Prostate gland (tissue), 2 donors: Measurements from ENCODE around the gene NCOR2. TPM values are rescaled to one million over a fixed set of nuclear protein-coding genes. Genes with fewer than 3 reads are reported as not detected.

Experiments
- DNase-seq: peaks from one replicate; pipeline ENCODE4 v3.0.0-alpha.2; 2019; ENCODE audit warnings: low spot score
- H3K27ac ChIP-seq, 2 donors: fragments of 200-600 bp; sonication (generic); 2 replicates each; pipeline ENCODE4 v1.5.1; 2017 to 2019
- H3K27me3 ChIP-seq: fragments of 200-600 bp; sonication (generic); replicated peaks from 2 replicates; pipeline ENCODE4 v1.5.1; 2019; ENCODE audit not compliant: insufficient read depth
- H3K36me3 ChIP-seq, 2 donors: fragments of 200-600 bp; sonication (generic); 1 replicate in 1 of 2; 2 replicates in 1 of 2; pipeline versions ENCODE4 v1.5.1 to v1.8.1; 2017 to 2019
- H3K4me1 ChIP-seq: fragments of 200-600 bp; sonication (generic); replicated peaks from 2 replicates; pipeline ENCODE4 v1.5.1; 2019
- H3K4me3 ChIP-seq, 2 donors: fragments of 200-600 bp; sonication (generic); 2 replicates each; pipeline ENCODE4 v1.5.1; 2017 to 2019
- H3K9me3 ChIP-seq: fragments of 200-600 bp; sonication (generic); 2 replicates; pipeline ENCODE4 v1.5.1; 2017
- POLR2A ChIP-seq: fragments of 450-650 bp; IDR thresholded peaks from one replicate; pipeline ENCODE4 v1.6.1; 2016; ENCODE audit warnings: antibody characterized with exemption, mild to moderate bottlenecking
- POLR2AphosphoS5 ChIP-seq: sonication (generic); formaldehyde crosslinking; IDR thresholded peaks from one replicate; pipeline ENCODE4 v1.6.1; 2017; ENCODE audit warnings: antibody characterized with exemption
- WGBS: methylation state at CpG from one replicate; pipeline ENCODE4 v1.1.5; 2018; 5-methylcytosine and 5-hydroxymethylcytosine counted together
- intact Hi-C: fragments of 100-400 bp; cut with DNase I; formaldehyde crosslinking; loops from one replicate; pipeline ENCODE4 v1.14.2; 2022
- total RNA-seq, 2 donors: library from RNA; depleted of rRNA; stranded (reverse); fragments of >200 nt; gene quantifications; one replicate each; pipeline ENCODE4 v1.1.0, GENCODE V29; 2016
- TF ChIP-seq, protein P1 (sequence below), 4 experiments: fragments of 200-600 bp in 2 of 4; fragments of 450-650 bp in 2 of 4; sonication (generic) in 2 of 4; IDR thresholded peaks; 1 replicate in 3 of 4; 2 replicates in 1 of 4; pipeline ENCODE4 v1.5.1; 2016 to 2019; ENCODE audit warnings: antibody characterized with exemption in 4 of 4, mild to moderate bottlenecking in 2 of 4, moderate library complexity in 2 of 4

The NCOR2 gene
- total RNA-seq, 2 donors from 2014 or later: 184 to 306 TPM

DNA sequence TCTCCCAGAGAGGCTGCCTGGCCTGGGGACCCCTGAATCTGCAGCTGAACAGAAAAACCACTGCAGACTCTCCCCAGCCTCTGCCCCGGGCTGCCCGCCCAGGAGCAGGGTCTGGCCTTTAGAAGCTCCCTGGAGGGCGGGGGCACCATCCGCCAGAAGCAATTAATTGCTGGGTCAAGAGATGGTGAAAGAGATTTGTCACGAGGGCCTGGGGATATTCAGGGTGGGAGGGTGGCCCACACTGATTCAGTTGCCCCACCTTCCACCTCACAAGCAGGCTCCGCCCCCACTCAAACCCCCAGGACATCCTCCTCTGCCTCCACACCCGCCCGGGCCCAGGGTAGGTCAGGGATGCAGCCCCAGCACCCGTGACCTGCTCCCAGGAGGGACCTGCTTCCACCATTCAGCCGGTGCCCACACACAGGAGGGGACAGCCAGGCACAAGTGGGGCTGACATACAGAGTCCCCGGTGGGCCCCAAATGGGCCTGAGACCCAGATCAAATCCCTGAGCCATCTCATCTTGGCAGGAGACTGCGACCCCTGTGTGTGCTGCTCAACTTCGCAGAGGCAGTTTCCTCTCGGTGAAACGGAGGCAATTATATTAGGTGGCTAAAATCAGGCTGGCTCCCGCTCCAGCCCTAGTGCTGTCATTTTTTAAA is 23.0 kb downstream of the NCOR2 start:
- Histone ChIP-seq H3K9me3 (no peaks in the 10 kb centered on the region), H3K4me3 (no peak overlapping the region), H3K27me3 (no peaks in the 10 kb centered on the region), H3K36me3 (no peaks in the 10 kb centered on the region), H3K27ac (peak overlapping the region in 1 of 2 donors; percentile 17), H3K4me1 (peaks cover 40% of the 10 kb centered on the region)
- TF ChIP-seq POLR2A (no peak), POLR2AphosphoS5 (no peak)
- TF ChIP-seq, protein P1, sequence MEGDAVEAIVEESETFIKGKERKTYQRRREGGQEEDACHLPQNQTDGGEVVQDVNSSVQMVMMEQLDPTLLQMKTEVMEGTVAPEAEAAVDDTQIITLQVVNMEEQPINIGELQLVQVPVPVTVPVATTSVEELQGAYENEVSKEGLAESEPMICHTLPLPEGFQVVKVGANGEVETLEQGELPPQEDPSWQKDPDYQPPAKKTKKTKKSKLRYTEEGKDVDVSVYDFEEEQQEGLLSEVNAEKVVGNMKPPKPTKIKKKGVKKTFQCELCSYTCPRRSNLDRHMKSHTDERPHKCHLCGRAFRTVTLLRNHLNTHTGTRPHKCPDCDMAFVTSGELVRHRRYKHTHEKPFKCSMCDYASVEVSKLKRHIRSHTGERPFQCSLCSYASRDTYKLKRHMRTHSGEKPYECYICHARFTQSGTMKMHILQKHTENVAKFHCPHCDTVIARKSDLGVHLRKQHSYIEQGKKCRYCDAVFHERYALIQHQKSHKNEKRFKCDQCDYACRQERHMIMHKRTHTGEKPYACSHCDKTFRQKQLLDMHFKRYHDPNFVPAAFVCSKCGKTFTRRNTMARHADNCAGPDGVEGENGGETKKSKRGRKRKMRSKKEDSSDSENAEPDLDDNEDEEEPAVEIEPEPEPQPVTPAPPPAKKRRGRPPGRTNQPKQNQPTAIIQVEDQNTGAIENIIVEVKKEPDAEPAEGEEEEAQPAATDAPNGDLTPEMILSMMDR (IDR thresholded peaks at IDR 0.05): no peak
- intact Hi-C loops: no loop called here
- no peak for DNase-seq
- 37% methylated on average over 16 of the region's 16 CpGs for WGBS

DNA sequence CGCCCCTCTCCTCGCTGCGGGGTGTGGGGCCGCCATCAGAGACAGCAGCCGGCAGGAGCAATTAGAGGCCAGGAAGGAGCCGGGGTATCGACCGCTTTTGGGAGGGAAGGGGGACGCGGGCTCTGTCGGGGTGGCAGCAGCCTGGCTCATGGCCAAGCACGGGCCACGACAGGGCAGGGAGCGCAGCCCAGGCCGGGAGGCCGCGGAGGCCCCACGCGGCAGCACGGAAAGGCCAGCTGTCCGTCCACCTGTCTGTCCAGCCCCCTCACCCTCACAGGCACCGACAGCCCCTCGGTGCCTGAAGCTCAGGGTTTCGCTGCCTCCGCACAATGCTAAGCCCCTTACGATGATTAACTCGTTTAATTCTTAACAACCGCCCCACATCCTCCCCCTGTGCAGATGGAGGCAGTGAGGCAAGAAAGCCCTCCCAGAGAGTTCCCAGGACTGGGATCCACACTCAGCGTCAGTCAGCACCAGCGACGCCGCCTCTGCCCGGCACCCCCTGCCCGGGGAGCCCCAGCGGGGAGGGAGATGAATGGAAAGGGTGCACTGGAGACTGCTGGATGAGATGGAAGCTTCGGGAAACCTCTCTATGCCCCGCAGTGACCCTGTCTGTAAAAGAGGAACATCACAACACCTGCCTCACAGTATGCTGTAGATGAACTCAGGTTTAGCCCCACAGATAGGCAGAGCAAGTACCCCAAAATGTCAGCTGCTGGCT is 23.7 kb downstream of the NCOR2 start:
- no peak overlapping the region for H3K4me3 ChIP-seq
- TF ChIP-seq POLR2A: no peak
- TF ChIP-seq POLR2AphosphoS5: no peak
- TF ChIP-seq, protein P1 (IDR thresholded peaks at IDR 0.05): no peak

DNA sequence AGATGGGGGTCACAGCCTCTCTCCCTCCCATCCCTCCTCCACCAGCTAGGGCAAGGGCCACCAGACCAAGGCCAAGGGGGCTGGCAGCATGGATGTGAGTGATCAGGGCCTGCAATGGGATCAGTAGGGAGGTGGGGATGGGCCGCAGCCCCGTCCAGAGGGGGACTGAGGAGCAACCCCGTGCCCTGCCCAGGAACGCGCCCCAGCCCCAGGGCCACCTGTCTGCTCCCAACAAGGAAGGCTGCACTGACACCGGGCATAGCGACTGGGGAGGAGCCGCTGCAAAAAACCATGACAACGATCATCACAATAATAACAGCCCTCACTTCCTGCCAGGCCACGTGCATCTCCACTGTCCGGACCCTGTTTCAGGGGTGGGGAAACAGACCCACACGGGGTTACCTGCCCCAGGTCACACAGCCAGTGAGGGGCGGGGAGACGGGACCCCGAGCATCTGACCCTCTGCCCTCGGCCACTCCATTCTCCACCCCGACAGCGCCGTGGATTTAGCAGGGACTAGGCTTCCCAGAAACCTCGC is 24.3 kb downstream of the NCOR2 start:
- DNase-seq: no peak
- 29% methylated on average over 20 of the region's 20 CpGs for WGBS

More for the DNA sequence above, 23.7 kb downstream of the NCOR2 start:
- Histone ChIP-seq H3K27me3 (no peaks in the 10 kb centered on the region), H3K9me3 (no peaks in the 10 kb centered on the region), H3K4me1 (peaks cover 43% of the 10 kb centered on the region), H3K27ac (peak overlapping the region in 1 of 2 donors; percentile 17), H3K36me3 (no peaks in the 10 kb centered on the region)
- DNase-seq: no peak
- 37% methylated on average over 31 of the region's 37 CpGs for WGBS
- intact Hi-C loops: no loop called here

DNA sequence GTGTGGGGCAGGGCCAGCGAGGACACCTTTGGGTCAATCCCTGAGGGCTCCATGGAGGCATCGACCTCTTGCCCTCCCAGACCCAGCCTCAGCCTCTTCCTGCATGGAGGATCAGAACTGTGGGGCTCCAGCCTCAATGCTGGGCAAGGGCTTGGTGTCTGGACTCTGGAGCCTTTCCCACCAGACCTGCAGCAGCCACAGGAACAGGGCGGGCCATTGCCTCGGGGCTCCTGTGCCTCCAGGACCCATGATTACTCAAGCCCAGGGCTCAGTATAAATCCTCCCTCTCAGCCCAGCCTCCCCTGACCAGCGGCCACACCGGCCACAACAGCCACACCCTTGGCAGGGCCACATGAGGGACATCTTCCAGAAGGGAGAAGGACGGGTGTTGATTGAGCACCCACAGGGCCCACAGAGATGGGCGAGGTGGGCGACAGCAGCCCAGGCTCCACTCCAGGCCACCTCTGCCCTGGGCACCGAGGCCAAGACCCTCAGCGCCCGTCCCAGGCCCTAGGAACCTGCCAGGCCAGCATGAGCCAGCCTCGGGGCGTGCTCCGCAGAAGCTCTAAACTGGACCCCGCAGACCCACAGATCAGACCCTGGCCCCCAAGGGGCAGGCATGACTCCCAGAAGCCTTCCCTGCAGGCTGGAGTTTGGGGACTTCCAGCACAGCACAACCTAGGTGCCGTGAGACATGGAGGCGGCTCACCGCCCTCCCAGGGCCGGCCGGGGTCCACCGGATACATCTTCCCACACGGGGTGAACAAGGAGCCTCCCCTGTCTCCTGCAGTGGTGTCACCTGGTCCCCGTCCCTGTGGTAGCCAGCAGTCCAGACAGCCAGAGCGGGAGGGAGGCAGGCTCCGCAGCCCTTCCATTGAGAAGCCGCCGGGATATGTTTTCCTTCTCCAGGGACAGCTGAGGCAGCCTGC is 25.1 kb downstream of the NCOR2 start:
- TF ChIP-seq, protein P1 (IDR thresholded peaks at IDR 0.05): no peak
- TF ChIP-seq POLR2A (no peak), POLR2AphosphoS5 (no peak)
- DNase-seq: no peak
- Histone ChIP-seq H3K27me3 (no peaks in the 10 kb centered on the region), H3K36me3 (no peaks in the 10 kb centered on the region), H3K9me3 (no peaks in the 10 kb centered on the region), H3K4me1 (peaks cover 55% of the 10 kb centered on the region), H3K4me3 (no peak overlapping the region), H3K27ac (no peak overlapping the region)
- intact Hi-C loops: no loop called here
- 74% methylated on average over 28 of the region's 28 CpGs for WGBS

More for the DNA sequence above, 24.3 kb downstream of the NCOR2 start:
- no peaks in the 10 kb centered on the region for H3K9me3 ChIP-seq
- no peaks in the 10 kb centered on the region for H3K27me3 ChIP-seq
- no peak overlapping the region for H3K27ac ChIP-seq
- intact Hi-C loops: no loop called here
- peaks cover 48% of the 10 kb centered on the region for H3K4me1 ChIP-seq
- no peak overlapping the region for H3K4me3 ChIP-seq
- TF ChIP-seq, protein P1 (IDR thresholded peaks at IDR 0.05): no peak
- TF ChIP-seq POLR2A: no peak
- TF ChIP-seq POLR2AphosphoS5: no peak
- no peaks in the 10 kb centered on the region for H3K36me3 ChIP-seq
